Right lobe of liver (tissue), 4 donors: ENCODE results near the gene GRIN2A.

Source experiments
- POLR2A ChIP-seq: fragments of 450-650 bp; IDR thresholded peaks from one replicate; pipeline ENCODE4 v1.6.1; 2017; ENCODE audit warnings: antibody characterized with exemption, mild to moderate bottlenecking
- TF ChIP-seq, protein P1 (sequence below), 4 donors: fragments of 200-600 bp in 3 of 4; fragments of 450-650 bp in 1 of 4; IDR thresholded peaks; one replicate each; pipeline versions ENCODE4 v1.5.1 to v1.8.0; 2016 to 2022; ENCODE audit warnings: antibody characterized with exemption in 4 of 4, mild to moderate bottlenecking in 2 of 4
- donor health status: DM: no; HTN: no; CAD: no.
- donor health status: DM: no; HTN: no; CAD: no.
- donor health status: DM: no; HTN: yes; CAD: no.

- TF ChIP-seq, protein P1, sequence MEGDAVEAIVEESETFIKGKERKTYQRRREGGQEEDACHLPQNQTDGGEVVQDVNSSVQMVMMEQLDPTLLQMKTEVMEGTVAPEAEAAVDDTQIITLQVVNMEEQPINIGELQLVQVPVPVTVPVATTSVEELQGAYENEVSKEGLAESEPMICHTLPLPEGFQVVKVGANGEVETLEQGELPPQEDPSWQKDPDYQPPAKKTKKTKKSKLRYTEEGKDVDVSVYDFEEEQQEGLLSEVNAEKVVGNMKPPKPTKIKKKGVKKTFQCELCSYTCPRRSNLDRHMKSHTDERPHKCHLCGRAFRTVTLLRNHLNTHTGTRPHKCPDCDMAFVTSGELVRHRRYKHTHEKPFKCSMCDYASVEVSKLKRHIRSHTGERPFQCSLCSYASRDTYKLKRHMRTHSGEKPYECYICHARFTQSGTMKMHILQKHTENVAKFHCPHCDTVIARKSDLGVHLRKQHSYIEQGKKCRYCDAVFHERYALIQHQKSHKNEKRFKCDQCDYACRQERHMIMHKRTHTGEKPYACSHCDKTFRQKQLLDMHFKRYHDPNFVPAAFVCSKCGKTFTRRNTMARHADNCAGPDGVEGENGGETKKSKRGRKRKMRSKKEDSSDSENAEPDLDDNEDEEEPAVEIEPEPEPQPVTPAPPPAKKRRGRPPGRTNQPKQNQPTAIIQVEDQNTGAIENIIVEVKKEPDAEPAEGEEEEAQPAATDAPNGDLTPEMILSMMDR (IDR thresholded peaks at IDR 0.05): no peak
- TF ChIP-seq POLR2A: no peak
Observed at GRCh38 chr16:9970244-9970643, 212.0 kb downstream of the GRIN2A start.
